ENCODE data around the gene RPS27A.
"Not testable (repeated sequence)": the region's sequence is repeated elsewhere in the genome, so short reads cannot be mapped to it uniquely, and the experiment has no call there.

Gene RPS27A

GRCh38 chr2:55230551-55230950, 1.9 kb upstream of the RPS27A start:
- Mint-ChIP-seq H3K36me3 (ENCODE audit: low read depth) (peaks cover 50% of the 10 kb centered on the region), H3K27me3 (ENCODE audit: low read depth) (no peaks in the 10 kb centered on the region), H3K27ac (peak overlapping the region; percentile 29), H3K9me3 (no peaks in the 10 kb centered on the region), H3K4me3 (peak overlapping the region; percentile 100), H3K4me1 (ENCODE audit: low read depth) (peaks cover 45% of the 10 kb centered on the region)

- Mint-ChIP-seq H3K4me1 (ENCODE audit: low read depth) (peaks cover 48% of the 10 kb centered on the region), H3K36me3 (ENCODE audit: low read depth) (peaks cover 58% of the 10 kb centered on the region), H3K27ac (peak overlapping the region; percentile 95), H3K27me3 (ENCODE audit: low read depth) (no peaks in the 10 kb centered on the region), H3K9me3 (no peaks in the 10 kb centered on the region), H3K4me3 (peak overlapping the region; percentile 100)
These were observed 873 bp upstream of the RPS27A start for GRCh38 chr2:55231546-55232083.

GRCh38 chr2:55232863-55233657, 572 bp downstream of the RPS27A start:
- H3K4me1 Mint-ChIP-seq (ENCODE audit: low read depth) = peaks cover 43% of the 10 kb centered on the region
- peaks cover 60% of the 10 kb centered on the region for H3K36me3 Mint-ChIP-seq (ENCODE audit: low read depth)
- H3K27me3 Mint-ChIP-seq (ENCODE audit: low read depth) = no peaks in the 10 kb centered on the region
- peak overlapping the region; percentile 100 for H3K4me3 Mint-ChIP-seq
- H3K9me3 Mint-ChIP-seq = no peaks in the 10 kb centered on the region
- peak overlapping the region; percentile 95 for H3K27ac Mint-ChIP-seq

GRCh38 chr2:55233658-55233940, 1.1 kb downstream of the RPS27A start:
- H3K4me1 Mint-ChIP-seq (ENCODE audit: low read depth) = peaks cover 39% of the 10 kb centered on the region
- H3K9me3 Mint-ChIP-seq = no peaks in the 10 kb centered on the region
- H3K27ac Mint-ChIP-seq = peak overlapping the region; percentile 95
- H3K36me3 Mint-ChIP-seq (ENCODE audit: low read depth) = peaks cover 57% of the 10 kb centered on the region
- H3K4me3 Mint-ChIP-seq = peak overlapping the region; percentile 100
- no peaks in the 10 kb centered on the region for H3K27me3 Mint-ChIP-seq (ENCODE audit: low read depth)

- no peak overlapping the region for H3K27ac Mint-ChIP-seq
- no peak overlapping the region for H3K4me3 Mint-ChIP-seq
- H3K36me3 Mint-ChIP-seq (ENCODE audit: low read depth) = peaks cover 56% of the 10 kb centered on the region
- no peaks in the 10 kb centered on the region for H3K9me3 Mint-ChIP-seq
- no peaks in the 10 kb centered on the region for H3K27me3 Mint-ChIP-seq (ENCODE audit: low read depth)
- H3K4me1 Mint-ChIP-seq (ENCODE audit: low read depth) = peaks cover 23% of the 10 kb centered on the region
These were observed 3.4 kb downstream of the RPS27A start for GRCh38 chr2:55235724-55236538.

- Mint-ChIP-seq H3K36me3 (ENCODE audit: low read depth) (peaks cover 54% of the 10 kb centered on the region), H3K27ac (no peak overlapping the region), H3K4me3 (no peak overlapping the region), H3K4me1 (ENCODE audit: low read depth) (peaks cover 18% of the 10 kb centered on the region), H3K9me3 (no peaks in the 10 kb centered on the region), H3K27me3 (ENCODE audit: low read depth) (no peaks in the 10 kb centered on the region)
These were observed 4.6 kb downstream of the RPS27A start for GRCh38 chr2:55236992-55237543.

- peaks cover 35% of the 10 kb centered on the region for H3K36me3 Mint-ChIP-seq (ENCODE audit: low read depth)
- H3K4me1 Mint-ChIP-seq (ENCODE audit: low read depth) = peaks cover 5% of the 10 kb centered on the region
- no peaks in the 10 kb centered on the region for H3K27me3 Mint-ChIP-seq (ENCODE audit: low read depth)
- H3K4me3 Mint-ChIP-seq = no peak overlapping the region
- no peak overlapping the region for H3K27ac Mint-ChIP-seq
- H3K9me3 Mint-ChIP-seq = no peaks in the 10 kb centered on the region
These were observed 7.3 kb downstream of the RPS27A start for GRCh38 chr2:55239656-55240222.

GRCh38 chr2:55241582-55241981, 9.1 kb downstream of the RPS27A start:
- H3K4me1 Mint-ChIP-seq (ENCODE audit: low read depth); H3K9me3 Mint-ChIP-seq; H3K4me3 Mint-ChIP-seq; H3K27me3 Mint-ChIP-seq (ENCODE audit: low read depth); H3K27ac Mint-ChIP-seq: not testable (repeated sequence)
- peaks cover 23% of the 10 kb centered on the region for H3K36me3 Mint-ChIP-seq (ENCODE audit: low read depth)

GRCh38 chr2:55242617-55243016, 10.1 kb downstream of the RPS27A start:
- H3K27me3 Mint-ChIP-seq (ENCODE audit: low read depth) = no peaks in the 10 kb centered on the region
- no peak overlapping the region for H3K4me3 Mint-ChIP-seq
- peaks cover 3% of the 10 kb centered on the region for H3K4me1 Mint-ChIP-seq (ENCODE audit: low read depth)
- no peaks in the 10 kb centered on the region for H3K9me3 Mint-ChIP-seq
- H3K36me3 Mint-ChIP-seq (ENCODE audit: low read depth) = peaks cover 17% of the 10 kb centered on the region
- H3K27ac Mint-ChIP-seq = no peak overlapping the region

GRCh38 chr2:55245411-55245810, 12.9 kb downstream of the RPS27A start:
- H3K27me3 Mint-ChIP-seq (ENCODE audit: low read depth) = no peaks in the 10 kb centered on the region
- H3K9me3 Mint-ChIP-seq = no peaks in the 10 kb centered on the region
- H3K4me3 Mint-ChIP-seq = no peak overlapping the region
- peaks cover 3% of the 10 kb centered on the region for H3K4me1 Mint-ChIP-seq (ENCODE audit: low read depth)
- peaks cover 11% of the 10 kb centered on the region for H3K36me3 Mint-ChIP-seq (ENCODE audit: low read depth)
- no peak overlapping the region for H3K27ac Mint-ChIP-seq

GRCh38 chr2:55247025-55247424, 14.5 kb downstream of the RPS27A start:
- no peak overlapping the region for H3K27ac Mint-ChIP-seq
- peaks cover 11% of the 10 kb centered on the region for H3K36me3 Mint-ChIP-seq (ENCODE audit: low read depth)
- H3K4me1 Mint-ChIP-seq (ENCODE audit: low read depth) = peaks cover 3% of the 10 kb centered on the region
- H3K27me3 Mint-ChIP-seq (ENCODE audit: low read depth) = no peaks in the 10 kb centered on the region
- no peak overlapping the region for H3K4me3 Mint-ChIP-seq
- no peaks in the 10 kb centered on the region for H3K9me3 Mint-ChIP-seq

- Mint-ChIP-seq H3K27ac (no peak overlapping the region), H3K27me3 (ENCODE audit: low read depth) (no peaks in the 10 kb centered on the region), H3K36me3 (ENCODE audit: low read depth) (peaks cover 17% of the 10 kb centered on the region), H3K4me3 (no peak overlapping the region), H3K4me1 (ENCODE audit: low read depth) (no peaks in the 10 kb centered on the region), H3K9me3 (no peaks in the 10 kb centered on the region)
These were observed 20.3 kb downstream of the RPS27A start for GRCh38 chr2:55252832-55253231.

- not testable (repeated sequence) for H3K4me3 Mint-ChIP-seq; H3K27me3 Mint-ChIP-seq (ENCODE audit: low read depth); H3K36me3 Mint-ChIP-seq (ENCODE audit: low read depth); H3K9me3 Mint-ChIP-seq; H3K4me1 Mint-ChIP-seq (ENCODE audit: low read depth); H3K27ac Mint-ChIP-seq
These were observed 27.1 kb downstream of the RPS27A start for GRCh38 chr2:55259586-55259985.

- peak overlapping the region; percentile 100 for H3K4me3 Mint-ChIP-seq
- H3K4me1 Mint-ChIP-seq (ENCODE audit: low read depth) = peaks cover 12% of the 10 kb centered on the region
- H3K27ac Mint-ChIP-seq = peak overlapping the region; percentile 94
- no peaks in the 10 kb centered on the region for H3K27me3 Mint-ChIP-seq (ENCODE audit: low read depth)
- peaks cover 3% of the 10 kb centered on the region for H3K36me3 Mint-ChIP-seq (ENCODE audit: low read depth)
- H3K9me3 Mint-ChIP-seq = no peaks in the 10 kb centered on the region
These were observed 35.9 kb downstream of the RPS27A start for GRCh38 chr2:55268288-55268906.
